ENCODE data around the gene MRPL53. TPM values are rescaled to one million over a fixed set of nuclear protein-coding genes. Genes with fewer than 3 reads are reported as not detected.

The MRPL53 gene
- total and polyA plus RNA-seq, 2 of the 13 experiments (the other 11 are each of a cell fraction or from before 2014, with no cell fraction given) = 34.3 to 51.9 TPM

DNA sequence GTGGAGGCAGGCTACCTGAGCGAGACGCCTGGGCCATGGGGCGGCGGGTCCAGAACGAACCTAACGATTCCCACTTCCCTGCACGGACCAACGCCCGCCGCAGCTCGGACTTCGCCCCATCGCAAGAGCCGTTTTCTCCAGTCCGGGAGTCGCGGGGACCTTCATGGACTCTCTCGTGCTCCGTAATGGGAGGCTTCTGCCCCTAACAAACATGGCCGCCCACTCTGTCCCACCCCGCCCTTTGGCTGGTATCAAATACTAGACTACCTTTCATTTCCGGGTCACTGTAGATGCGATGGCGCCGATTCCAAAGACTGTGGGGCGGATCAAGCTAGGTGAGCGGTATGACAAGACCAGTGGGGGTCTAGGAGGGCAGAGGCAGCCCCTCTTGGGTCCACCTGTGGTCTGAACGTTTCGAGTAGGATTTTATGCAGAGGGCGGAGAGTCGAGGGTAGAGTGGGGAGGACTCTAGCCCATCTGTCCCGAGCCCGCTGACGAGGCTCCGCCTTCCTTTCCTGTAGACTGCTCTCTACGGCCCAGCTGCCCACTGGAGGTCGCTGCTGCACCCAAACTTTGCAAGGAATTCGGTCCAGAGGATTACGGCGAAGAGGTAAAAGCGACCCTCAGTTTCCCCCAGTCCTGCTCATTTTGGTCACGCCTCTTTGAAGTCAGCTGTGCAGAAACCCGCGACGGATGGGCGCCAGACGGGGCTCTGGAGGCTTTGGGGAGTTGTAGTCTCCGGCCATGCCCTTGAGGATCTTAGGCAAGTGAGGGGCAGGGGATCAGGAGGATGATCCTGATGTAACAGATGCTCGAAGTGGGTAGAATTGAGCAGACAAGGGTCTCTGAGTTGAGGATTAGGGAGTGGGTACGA is 10.6 kb upstream of the MRPL53 start, which contains the start of the genes CCDC142 and TTC31 (continued):
- TF ChIP-seq, protein P1, sequence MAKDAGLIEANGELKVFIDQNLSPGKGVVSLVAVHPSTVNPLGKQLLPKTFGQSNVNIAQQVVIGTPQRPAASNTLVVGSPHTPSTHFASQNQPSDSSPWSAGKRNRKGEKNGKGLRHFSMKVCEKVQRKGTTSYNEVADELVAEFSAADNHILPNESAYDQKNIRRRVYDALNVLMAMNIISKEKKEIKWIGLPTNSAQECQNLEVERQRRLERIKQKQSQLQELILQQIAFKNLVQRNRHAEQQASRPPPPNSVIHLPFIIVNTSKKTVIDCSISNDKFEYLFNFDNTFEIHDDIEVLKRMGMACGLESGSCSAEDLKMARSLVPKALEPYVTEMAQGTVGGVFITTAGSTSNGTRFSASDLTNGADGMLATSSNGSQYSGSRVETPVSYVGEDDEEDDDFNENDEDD (CRISPR knock-in tag; IDR thresholded peaks at IDR 0.05; ENCODE audit: borderline replicate concordance) = peak; percentile 78
- TF ChIP-seq ZFP62 (CRISPR knock-in tag; IDR thresholded peaks at IDR 0.05) = no peak
- TF ChIP-seq BORCS8-MEF2B (CRISPR knock-in tag; IDR thresholded peaks at IDR 0.05) = peak; percentile 79
- TF ChIP-seq PTBP1 (IDR thresholded peaks at IDR 0.05; ENCODE audit: low read depth, low read length, poor library complexity, severe bottlenecking) = no peak
- peak; percentile 32; the same call in 1 of the 2 replicates for TF ChIP-seq FOSL2 (CRISPR knock-in tag; IDR thresholded peaks at IDR 0.05)
- no peak for TF ChIP-seq USF2 (IDR thresholded peaks at IDR 0.05; ENCODE audit: low read depth, low read length)
- TF ChIP-seq USF2 (CRISPR knock-in tag; IDR thresholded peaks at IDR 0.05; ENCODE audit: borderline replicate concordance) = peak; percentile 50; the same call in 1 of the 2 replicates
- TF ChIP-seq RFX5 (IDR thresholded peaks at IDR 0.05; ENCODE audit: low read depth, low read length) = peak; percentile 13; the same call in 1 of the 2 replicates
- TF ChIP-seq ZFP36 (IDR thresholded peaks at IDR 0.05; ENCODE audit: borderline replicate concordance, low read depth, low read length, partially characterized antibody) = no peak
- TF ChIP-seq MTERF4 (CRISPR knock-in tag; IDR thresholded peaks at IDR 0.05) = peak; percentile 64; the same call in 1 of the 2 replicates
- no peak for TF ChIP-seq ARNT (IDR thresholded peaks at IDR 0.05)
- no peak for TF ChIP-seq ZNF24 (IDR thresholded peaks at IDR 0.05)
- TF ChIP-seq ZNF207 (IDR thresholded peaks at IDR 0.05; ENCODE audit: borderline replicate concordance) = no peak
- peak; percentile 97 for TF ChIP-seq HOXA3 (CRISPR knock-in tag; IDR thresholded peaks at IDR 0.05)
- TF ChIP-seq MNT (IDR thresholded peaks at IDR 0.05) = no peak; the same call in 1 of the 2 replicates
- TF ChIP-seq TBX3 (IDR thresholded peaks at IDR 0.05; ENCODE audit: borderline replicate concordance) = no peak
- no peak for TF ChIP-seq MLLT10 (CRISPR knock-in tag; IDR thresholded peaks at IDR 0.05)
- no peak for TF ChIP-seq ZBTB1 (CRISPR knock-in tag; IDR thresholded peaks at IDR 0.05; ENCODE audit: borderline replicate concordance)
- TF ChIP-seq ZNF644 (CRISPR knock-in tag; IDR thresholded peaks at IDR 0.05; ENCODE audit: low read depth) = no peak
- no peak; the same call in 1 of the 2 replicates for TF ChIP-seq ZFP36L1 (CRISPR knock-in tag; IDR thresholded peaks at IDR 0.05)
- TF ChIP-seq ZNF383 (CRISPR knock-in tag; IDR thresholded peaks at IDR 0.05; ENCODE audit: borderline replicate concordance) = peak; percentile 84; the same call in 1 of the 2 replicates
- peak; percentile 36; the same call in 1 of the 2 replicates for TF ChIP-seq ZNF607 (CRISPR knock-in tag; IDR thresholded peaks at IDR 0.05; ENCODE audit: borderline replicate concordance)
- peak; percentile 4; the same call in 1 of the 2 replicates for TF ChIP-seq RELA (CRISPR knock-in tag; IDR thresholded peaks at IDR 0.05)
- TF ChIP-seq KLF6 (CRISPR knock-in tag; IDR thresholded peaks at IDR 0.05) = peak; percentile 78; the same call in 1 of the 2 replicates
- no peak for TF ChIP-seq KAT2B (IDR thresholded peaks at IDR 0.05; ENCODE audit: borderline replicate concordance, low read depth, low read length)
- TF ChIP-seq XBP1 (CRISPR knock-in tag; IDR thresholded peaks at IDR 0.05) = no peak

Data from HepG2 (cell line).